ENCODE data around the gene NT5C2. TPM values are rescaled to one million over a fixed set of nuclear protein-coding genes. Genes with fewer than 3 reads are reported as not detected.

The NT5C2 gene
- total RNA-seq, 1 experiment from 2014 or later, result 74.6 TPM

DNA sequence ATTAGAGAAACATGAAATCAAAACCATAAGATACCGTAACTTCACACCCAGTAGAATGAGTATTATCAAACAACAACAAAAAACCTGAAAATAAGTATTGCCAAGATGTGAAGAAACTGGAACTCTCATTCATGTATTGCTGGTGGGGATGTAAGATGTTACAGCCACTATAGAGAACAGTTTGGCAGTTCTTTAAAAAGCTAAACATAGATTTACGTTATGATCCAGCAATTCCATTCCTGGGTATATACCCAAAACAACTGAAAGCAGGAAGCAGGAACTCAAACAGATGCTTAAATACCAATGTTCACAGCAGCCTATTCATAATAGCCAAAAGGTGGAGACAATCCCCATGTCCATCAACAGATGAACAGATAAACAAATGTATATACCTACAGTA, 72.5 kb downstream of the NT5C2 start:
- H3K27ac ChIP-seq (ENCODE audit: low read length), result no peak overlapping the region
- no peaks in the 10 kb centered on the region for H4K20me1 ChIP-seq (ENCODE audit: low read length)
- H3K4me3 ChIP-seq (ENCODE audit: low read length), result no peak overlapping the region
- H3K9ac ChIP-seq (ENCODE audit: low read length), result no peak overlapping the region
- H3K79me2 ChIP-seq (ENCODE audit: low read length), result peaks cover 31% of the 10 kb centered on the region
- ChIA-PET POLR2A (ENCODE audit: unreplicated experiment) (no interaction called here), CTCF (no interaction called here)
- no TSS peak for BruUV-seq (replicated peaks)
- no peaks in the 10 kb centered on the region for H3K4me1 ChIP-seq (ENCODE audit: insufficient read depth, low read length)
- ATAC-seq (no peak), DNase-seq (no peak)
- no peaks in the 10 kb centered on the region for H3F3A ChIP-seq (ENCODE audit: low read length, unreplicated experiment)
- peaks cover 9% of the 10 kb centered on the region; the same call in 1 of the 2 replicates for H3K36me3 ChIP-seq (ENCODE audit: low read depth, low read length)
- intact Hi-C loops (cut with micrococcal nuclease), result no loop called here
- H3K9me2 ChIP-seq (replicated peaks; ENCODE audit: low read length), result no peaks in the 10 kb centered on the region
- TF ChIP-seq EZH2 (IDR thresholded peaks at IDR 0.05; ENCODE audit: low read length, unreplicated experiment), result no peak
- TF ChIP-seq, protein P1, sequence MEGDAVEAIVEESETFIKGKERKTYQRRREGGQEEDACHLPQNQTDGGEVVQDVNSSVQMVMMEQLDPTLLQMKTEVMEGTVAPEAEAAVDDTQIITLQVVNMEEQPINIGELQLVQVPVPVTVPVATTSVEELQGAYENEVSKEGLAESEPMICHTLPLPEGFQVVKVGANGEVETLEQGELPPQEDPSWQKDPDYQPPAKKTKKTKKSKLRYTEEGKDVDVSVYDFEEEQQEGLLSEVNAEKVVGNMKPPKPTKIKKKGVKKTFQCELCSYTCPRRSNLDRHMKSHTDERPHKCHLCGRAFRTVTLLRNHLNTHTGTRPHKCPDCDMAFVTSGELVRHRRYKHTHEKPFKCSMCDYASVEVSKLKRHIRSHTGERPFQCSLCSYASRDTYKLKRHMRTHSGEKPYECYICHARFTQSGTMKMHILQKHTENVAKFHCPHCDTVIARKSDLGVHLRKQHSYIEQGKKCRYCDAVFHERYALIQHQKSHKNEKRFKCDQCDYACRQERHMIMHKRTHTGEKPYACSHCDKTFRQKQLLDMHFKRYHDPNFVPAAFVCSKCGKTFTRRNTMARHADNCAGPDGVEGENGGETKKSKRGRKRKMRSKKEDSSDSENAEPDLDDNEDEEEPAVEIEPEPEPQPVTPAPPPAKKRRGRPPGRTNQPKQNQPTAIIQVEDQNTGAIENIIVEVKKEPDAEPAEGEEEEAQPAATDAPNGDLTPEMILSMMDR (conservative IDR thresholded peaks at IDR 0.05; ENCODE audit: low read depth, low read length), result no peak
- no peak for TF ChIP-seq EZH2phosphoT487 (IDR thresholded peaks at IDR 0.05; ENCODE audit: borderline replicate concordance, low read length)
- no peak overlapping the region for H3K4me2 ChIP-seq (ENCODE audit: low read length)
- no peaks in the 10 kb centered on the region for H3K27me3 ChIP-seq (ENCODE audit: low read length)
- H3K9me3 ChIP-seq (ENCODE audit: low read length), result no peaks in the 10 kb centered on the region
- no peak overlapping the region for H2AFZ ChIP-seq (ENCODE audit: low read length)

GRCh38 chr10:103117247-103117646, 75.8 kb downstream of the NT5C2 start:
- CTCF ChIA-PET, result no interaction called here
- Histone ChIP-seq H3K4me2 (ENCODE audit: low read length) (no peak overlapping the region), H3K27ac (ENCODE audit: low read length) (no peak overlapping the region), H4K20me1 (ENCODE audit: low read length) (no peaks in the 10 kb centered on the region), H3F3A (ENCODE audit: low read length, unreplicated experiment) (no peaks in the 10 kb centered on the region), H3K9ac (ENCODE audit: low read length) (no peak overlapping the region), H3K9me2 (replicated peaks; ENCODE audit: low read length) (no peaks in the 10 kb centered on the region), H3K36me3 (ENCODE audit: low read depth, low read length) (no peaks in the 10 kb centered on the region), H2AFZ (ENCODE audit: low read length) (no peak overlapping the region), H3K4me1 (ENCODE audit: insufficient read depth, low read length) (no peaks in the 10 kb centered on the region), H3K4me3 (ENCODE audit: low read length) (no peak overlapping the region), H3K27me3 (ENCODE audit: low read length) (no peaks in the 10 kb centered on the region), H3K79me2 (ENCODE audit: low read length) (peaks cover 40% of the 10 kb centered on the region), H3K9me3 (ENCODE audit: low read length) (no peaks in the 10 kb centered on the region)
- DNase-seq (no peak), ATAC-seq (no peak)
- TF ChIP-seq EZH2 (IDR thresholded peaks at IDR 0.05; ENCODE audit: low read length, unreplicated experiment), result no peak
- POLR2A ChIA-PET (ENCODE audit: unreplicated experiment), result no interaction called here
- intact Hi-C loops (cut with micrococcal nuclease), result no loop called here
- BruUV-seq (replicated peaks), result no TSS peak

DNA sequence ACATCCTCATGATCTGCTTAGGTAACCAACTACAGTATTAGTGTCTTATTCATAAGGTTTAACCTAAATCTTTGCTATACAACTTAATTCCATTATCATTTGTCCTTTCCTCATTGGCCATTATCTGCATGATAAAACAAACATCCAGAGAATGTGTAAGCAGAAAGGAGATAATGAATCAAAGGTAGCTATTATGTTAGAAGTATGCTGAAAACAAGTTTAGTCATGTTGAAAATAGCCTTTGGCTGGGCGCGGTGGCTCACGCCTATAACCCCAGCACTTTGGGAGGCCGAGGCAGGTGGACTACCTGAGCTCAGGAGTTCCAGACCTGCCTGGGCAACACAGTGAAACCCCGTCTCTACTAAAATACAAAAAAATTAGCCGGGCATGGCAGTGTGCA, 78.2 kb downstream of the NT5C2 start:
- DNase-seq, result peak; percentile 27
- no peaks in the 10 kb centered on the region for H3K4me1 ChIP-seq (ENCODE audit: insufficient read depth, low read length)
- 0 out of 2 replicates have a peak, but pooled peaks cover under 1% of the 10 kb centered on the region for H3K36me3 ChIP-seq (ENCODE audit: low read depth, low read length)
- no peaks in the 10 kb centered on the region for H3F3A ChIP-seq (ENCODE audit: low read length, unreplicated experiment)
- H3K9me2 ChIP-seq (replicated peaks; ENCODE audit: low read length), result no peaks in the 10 kb centered on the region
- H3K27me3 ChIP-seq (ENCODE audit: low read length), result no peaks in the 10 kb centered on the region
- no TSS peak for BruUV-seq (replicated peaks)
- H3K27ac ChIP-seq (ENCODE audit: low read length), result no peak overlapping the region
- no peak; the same call in 1 of the 2 replicates for ATAC-seq
- no peak overlapping the region for H3K4me3 ChIP-seq (ENCODE audit: low read length)
- TF ChIP-seq, protein P1 (conservative IDR thresholded peaks at IDR 0.05; ENCODE audit: low read depth, low read length), result no peak
- no peak for TF ChIP-seq EZH2 (IDR thresholded peaks at IDR 0.05; ENCODE audit: low read length, unreplicated experiment)
- no peak for TF ChIP-seq EZH2phosphoT487 (IDR thresholded peaks at IDR 0.05; ENCODE audit: borderline replicate concordance, low read length)
- H2AFZ ChIP-seq (ENCODE audit: low read length), result no peak overlapping the region
- H3K79me2 ChIP-seq (ENCODE audit: low read length), result peaks cover 46% of the 10 kb centered on the region
- ChIA-PET POLR2A (ENCODE audit: unreplicated experiment) (no interaction called here), CTCF (no interaction called here)
- H3K9me3 ChIP-seq (ENCODE audit: low read length), result no peaks in the 10 kb centered on the region
- no peaks in the 10 kb centered on the region; the same call in 1 of the 2 replicates for H4K20me1 ChIP-seq (ENCODE audit: low read length)
- no peak overlapping the region for H3K4me2 ChIP-seq (ENCODE audit: low read length)
- no peak overlapping the region for H3K9ac ChIP-seq (ENCODE audit: low read length)
- intact Hi-C loops (cut with micrococcal nuclease), result no loop called here

Data from PC-3 (cell line).